ENCODE measurements around the gene SLC22A23.

Gene SLC22A23

GRCh38 chr6:3339811-3340210, 117.0 kb downstream of the SLC22A23 start:
- no peak overlapping the region for H3K27ac ChIP-seq
- no peak for TF ChIP-seq CTCF (conservative IDR thresholded peaks at IDR 0.05)

GRCh38 chr6:3337521-3338350, 119.1 kb downstream of the SLC22A23 start:
- H3K27ac ChIP-seq = no peak overlapping the region
- no peak for TF ChIP-seq CTCF (conservative IDR thresholded peaks at IDR 0.05)

- TF ChIP-seq CTCF (conservative IDR thresholded peaks at IDR 0.05) = no peak
- H3K27ac ChIP-seq = no peak overlapping the region
Observed at GRCh38 chr6:3336859-3337515, 119.9 kb downstream of the SLC22A23 start.

GRCh38 chr6:3336066-3336786, 120.6 kb downstream of the SLC22A23 start:
- no peak for TF ChIP-seq CTCF (conservative IDR thresholded peaks at IDR 0.05)
- H3K27ac ChIP-seq = peak overlapping the region; percentile 64

- TF ChIP-seq CTCF (conservative IDR thresholded peaks at IDR 0.05) = no peak
- peak overlapping the region; percentile 64 for H3K27ac ChIP-seq
Observed at GRCh38 chr6:3335169-3335568, 121.7 kb downstream of the SLC22A23 start.

GRCh38 chr6:3334555-3334954, 122.3 kb downstream of the SLC22A23 start:
- peak overlapping the region; percentile 64 for H3K27ac ChIP-seq
- TF ChIP-seq CTCF (conservative IDR thresholded peaks at IDR 0.05) = no peak

GRCh38 chr6:3333263-3333662, 123.6 kb downstream of the SLC22A23 start:
- no peak for TF ChIP-seq CTCF (conservative IDR thresholded peaks at IDR 0.05)
- H3K27ac ChIP-seq = no peak overlapping the region
